PC-3 (cell line): ENCODE data around the gene C8A. TPM values are rescaled to one million over a fixed set of nuclear protein-coding genes. Genes with fewer than 3 reads are reported as not detected.

ENCODE experiments used
- ATAC-seq: fragments of 200-7000 bp; cut with Tn5 transposase; 2 replicates; pipeline ENCODE4 v1.9.1; 2020; ENCODE audit warnings: mild to moderate bottlenecking, moderate library complexity
- BruUV-seq: library from RNA; stranded (reverse); fragments of 400-500 nt; replicated peaks from 2 replicates; lab custom pipeline; 2021; lab: Mats Ljungman, UMichigan
- CTCF ChIA-PET: fragments of 300-600 bp; sonication (Branson Sonifier 250); formaldehyde crosslinking; loops from one replicate; lab custom pipeline; 2022; ENCODE audit warnings: antibody characterized with exemption; lab: Charles Lee
- POLR2A ChIA-PET: fragments of 300-600 bp; sonication (Branson Sonifier 250); formaldehyde crosslinking; loops from one replicate; lab custom pipeline; 2022; ENCODE audit warnings: antibody characterized with exemption; ENCODE audit not compliant: unreplicated experiment; lab: Charles Lee
- DNase-seq: peaks from one replicate; pipeline ENCODE4 v3.0.0-alpha.2; 2015
- H2AFZ ChIP-seq: fragments of 300-600 bp; sonication (generic); 2 replicates; pipeline ENCODE4 v1.6.0; 2016; ENCODE audit warnings: antibody characterized with exemption, low read length
- H3F3A ChIP-seq: fragments of 300-600 bp; sonication (generic); one replicate; pipeline ENCODE4 v1.6.0; 2017; ENCODE audit warnings: antibody characterized with exemption, low read length, control low read depth, mild to moderate bottlenecking; ENCODE audit not compliant: unreplicated experiment
- H3K27ac ChIP-seq: fragments of 300-600 bp; sonication (generic); 2 replicates; pipeline ENCODE4 v1.5.1; 2016; ENCODE audit warnings: mild to moderate bottlenecking, low read length
- H3K27me3 ChIP-seq: fragments of 300-600 bp; sonication (generic); 2 replicates; pipeline ENCODE4 v1.6.1; 2016; ENCODE audit warnings: low read length, mixed read lengths
- H3K36me3 ChIP-seq: fragments of 300-600 bp; sonication (generic); 2 replicates; pipeline ENCODE4 v1.6.1; 2016; ENCODE audit warnings: low read depth, mixed run types, low read length, mixed read lengths
- H3K4me1 ChIP-seq: fragments of 300-600 bp; sonication (generic); 2 replicates; pipeline ENCODE4 v1.5.1; 2016; ENCODE audit warnings: low read length; ENCODE audit not compliant: insufficient read depth
- H3K4me2 ChIP-seq: fragments of 300-600 bp; sonication (generic); 2 replicates; pipeline ENCODE4 v1.6.0; 2016; ENCODE audit warnings: low read length
- H3K4me3 ChIP-seq: fragments of 300-600 bp; sonication (generic); 2 replicates; pipeline ENCODE4 v1.5.1; 2016; ENCODE audit warnings: mild to moderate bottlenecking, low read length, mixed read lengths
- H3K79me2 ChIP-seq: fragments of 300-600 bp; sonication (generic); 2 replicates; pipeline ENCODE4 v1.6.1; 2017; ENCODE audit warnings: low read length, mixed read lengths
- H3K9ac ChIP-seq: fragments of 300-600 bp; sonication (generic); 2 replicates; pipeline ENCODE4 v1.6.0; 2016; ENCODE audit warnings: mild to moderate bottlenecking, low read length
- H3K9me2 ChIP-seq: fragments of 300-600 bp; sonication (generic); replicated peaks from 2 replicates; pipeline ENCODE4 v1.6.1; 2016; ENCODE audit warnings: mixed run types, low read length, mixed read lengths
- H3K9me3 ChIP-seq: fragments of 300-600 bp; sonication (generic); 2 replicates; pipeline ENCODE4 v1.6.1; 2016; ENCODE audit warnings: low read length, mixed read lengths
- H4K20me1 ChIP-seq: fragments of 300-600 bp; sonication (generic); 2 replicates; pipeline ENCODE4 v1.6.1; 2016; ENCODE audit warnings: low read length, mixed read lengths
- EZH2 ChIP-seq: fragments of 300-600 bp; sonication (generic); IDR thresholded peaks from one replicate; pipeline ENCODE4 v1.6.1; 2017; ENCODE audit warnings: antibody characterized with exemption, mild to moderate bottlenecking, low read length; ENCODE audit not compliant: unreplicated experiment
- EZH2phosphoT487 ChIP-seq: fragments of 300-600 bp; sonication (generic); IDR thresholded peaks from 2 replicates; pipeline ENCODE4 v1.6.1; 2018; ENCODE audit warnings: mild to moderate bottlenecking, antibody characterized with exemption, low read length, borderline replicate concordance
- intact Hi-C: fragments of 100-400 bp; cut with micrococcal nuclease; formaldehyde crosslinking; loops from 2 replicates; pipeline ENCODE4 v1.9.0; 2023
- total RNA-seq: library from RNA; depleted of rRNA; stranded (reverse); fragments of >200 nt; gene quantifications from 2 replicates; pipeline ENCODE4 v1.2.3, GENCODE V29; 2014
- TF ChIP-seq, protein P1 (sequence below): fragments of 300-600 bp; sonication (generic); conservative IDR thresholded peaks from 2 replicates; pipeline ENCODE4 v1.5.1; 2017; ENCODE audit warnings: antibody characterized with exemption, low read depth, mild to moderate bottlenecking, low read length

Gene C8A
- total RNA-seq, 1 experiment from 2014 or later = not detected

DNA sequence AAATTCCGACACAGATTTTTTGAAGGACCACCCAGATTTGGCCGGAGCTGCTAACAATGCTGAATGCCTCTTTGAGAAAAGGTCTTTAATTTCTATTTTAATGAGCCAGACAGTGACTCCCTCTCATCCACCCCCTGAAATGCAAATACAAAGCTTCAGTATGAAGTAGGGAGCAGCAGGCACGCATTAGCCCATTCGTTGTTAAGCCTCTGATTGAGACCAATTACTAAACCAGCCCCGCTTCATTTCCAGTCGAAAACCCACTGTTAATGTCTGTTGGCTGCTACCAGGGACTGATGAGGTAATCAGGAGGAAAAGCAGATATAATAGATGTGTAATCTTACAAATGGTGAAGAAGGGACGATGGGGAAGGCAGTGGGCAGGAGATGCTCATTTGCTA is 4.8 kb upstream of the C8A start:
- H3K36me3 ChIP-seq = no peaks in the 10 kb centered on the region
- no peak overlapping the region for H2AFZ ChIP-seq
- H3K27me3 ChIP-seq = peaks cover 58% of the 10 kb centered on the region
- TF ChIP-seq, protein P1, sequence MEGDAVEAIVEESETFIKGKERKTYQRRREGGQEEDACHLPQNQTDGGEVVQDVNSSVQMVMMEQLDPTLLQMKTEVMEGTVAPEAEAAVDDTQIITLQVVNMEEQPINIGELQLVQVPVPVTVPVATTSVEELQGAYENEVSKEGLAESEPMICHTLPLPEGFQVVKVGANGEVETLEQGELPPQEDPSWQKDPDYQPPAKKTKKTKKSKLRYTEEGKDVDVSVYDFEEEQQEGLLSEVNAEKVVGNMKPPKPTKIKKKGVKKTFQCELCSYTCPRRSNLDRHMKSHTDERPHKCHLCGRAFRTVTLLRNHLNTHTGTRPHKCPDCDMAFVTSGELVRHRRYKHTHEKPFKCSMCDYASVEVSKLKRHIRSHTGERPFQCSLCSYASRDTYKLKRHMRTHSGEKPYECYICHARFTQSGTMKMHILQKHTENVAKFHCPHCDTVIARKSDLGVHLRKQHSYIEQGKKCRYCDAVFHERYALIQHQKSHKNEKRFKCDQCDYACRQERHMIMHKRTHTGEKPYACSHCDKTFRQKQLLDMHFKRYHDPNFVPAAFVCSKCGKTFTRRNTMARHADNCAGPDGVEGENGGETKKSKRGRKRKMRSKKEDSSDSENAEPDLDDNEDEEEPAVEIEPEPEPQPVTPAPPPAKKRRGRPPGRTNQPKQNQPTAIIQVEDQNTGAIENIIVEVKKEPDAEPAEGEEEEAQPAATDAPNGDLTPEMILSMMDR = no peak
- TF ChIP-seq EZH2 (no peak), EZH2phosphoT487 (no peak)
- BruUV-seq = no TSS peak
- intact Hi-C loops = no loop called here
- H3K4me2 ChIP-seq = no peak overlapping the region
- no peaks in the 10 kb centered on the region for H4K20me1 ChIP-seq
- ATAC-seq = no peak
- CTCF ChIA-PET = no interaction called here
- DNase-seq = no peak
- no peak overlapping the region for H3K9ac ChIP-seq
- no peaks in the 10 kb centered on the region for H3K79me2 ChIP-seq
- H3K27ac ChIP-seq = no peak overlapping the region
- no peaks in the 10 kb centered on the region for H3K9me2 ChIP-seq
- H3K4me1 ChIP-seq = no peaks in the 10 kb centered on the region
- H3K9me3 ChIP-seq = no peaks in the 10 kb centered on the region
- no peaks in the 10 kb centered on the region for H3F3A ChIP-seq
- POLR2A ChIA-PET = no interaction called here
- H3K4me3 ChIP-seq = no peak overlapping the region

DNA sequence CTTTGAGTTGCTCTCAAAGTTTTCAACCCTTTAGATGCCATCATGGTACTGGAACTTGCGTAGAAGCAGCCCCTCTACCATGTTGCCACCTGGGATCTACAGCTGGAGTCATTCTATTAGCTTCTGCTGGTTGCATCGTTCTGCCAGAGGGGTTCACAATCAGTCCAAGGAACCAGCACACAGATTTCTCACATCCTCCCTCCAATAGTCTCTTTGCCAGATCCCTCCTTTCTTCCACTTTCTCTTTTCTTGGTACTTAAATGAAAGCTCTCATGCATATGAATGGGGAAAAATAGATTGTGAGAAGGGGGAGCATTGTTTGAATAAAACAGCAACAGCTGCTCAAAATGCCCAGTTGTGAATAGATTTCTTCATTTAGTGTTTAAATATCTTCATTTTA is 4.2 kb upstream of the C8A start:
- Histone ChIP-seq H3F3A (no peaks in the 10 kb centered on the region), H3K79me2 (no peaks in the 10 kb centered on the region), H3K9me2 (no peaks in the 10 kb centered on the region), H3K9me3 (no peaks in the 10 kb centered on the region), H3K27me3 (peaks cover 61% of the 10 kb centered on the region), H3K4me2 (no peak overlapping the region), H3K27ac (no peak overlapping the region), H3K4me1 (no peaks in the 10 kb centered on the region), H4K20me1 (no peaks in the 10 kb centered on the region), H2AFZ (no peak overlapping the region), H3K9ac (no peak overlapping the region), H3K4me3 (no peak overlapping the region), H3K36me3 (no peaks in the 10 kb centered on the region)
- ChIA-PET POLR2A (no interaction called here), CTCF (no interaction called here)
- TF ChIP-seq, protein P1 = no peak
- TF ChIP-seq EZH2 (no peak), EZH2phosphoT487 (no peak)
- DNase-seq (no peak), ATAC-seq (no peak)
- intact Hi-C loops = no loop called here
- BruUV-seq = no TSS peak

DNA sequence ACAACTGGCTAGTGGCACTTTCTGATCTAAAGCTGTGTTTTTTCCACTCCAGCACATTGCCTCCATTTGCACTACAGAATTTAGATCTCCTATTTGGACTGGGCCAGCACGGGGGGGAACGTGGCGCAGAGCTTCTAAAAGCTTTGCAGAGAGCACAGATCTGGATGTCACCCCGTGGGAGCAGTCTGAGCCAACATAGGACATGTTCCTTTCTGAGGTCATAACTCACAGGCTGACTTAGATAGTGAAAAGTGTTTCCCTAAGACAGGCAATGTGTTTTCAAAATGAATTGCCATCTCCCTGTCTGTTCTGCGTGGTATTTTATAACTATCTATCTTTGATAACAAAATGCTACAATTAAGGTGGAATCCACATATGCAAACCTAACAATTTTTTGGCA is 3.7 kb upstream of the C8A start:
- Histone ChIP-seq H3K27ac (no peak overlapping the region), H3K27me3 (peaks cover 59% of the 10 kb centered on the region), H3K4me3 (no peak overlapping the region), H3K79me2 (no peaks in the 10 kb centered on the region), H3K4me1 (no peaks in the 10 kb centered on the region), H4K20me1 (no peaks in the 10 kb centered on the region), H3K9me2 (no peaks in the 10 kb centered on the region), H3K9ac (no peak overlapping the region), H3F3A (no peaks in the 10 kb centered on the region), H2AFZ (no peak overlapping the region), H3K9me3 (no peaks in the 10 kb centered on the region), H3K4me2 (no peak overlapping the region), H3K36me3 (no peaks in the 10 kb centered on the region)
- ChIA-PET POLR2A (no interaction called here), CTCF (no interaction called here)
- intact Hi-C loops = no loop called here
- ATAC-seq (no peak), DNase-seq (no peak)
- TF ChIP-seq EZH2phosphoT487 (no peak), EZH2 (no peak)
- TF ChIP-seq, protein P1 = no peak
- BruUV-seq = no TSS peak
